D721Med (cell line): Measurements from ENCODE around the gene CCL22.

Experiments used
- DNase-seq: peaks from one replicate; pipeline ENCODE4 v3.0.0; 2011; ENCODE audit warnings: low spot score; ENCODE audit not compliant: insufficient read length
- FAIRE-seq: peaks from 2 replicates; lab custom pipeline; 2011; peaks lifted over from hg19 to GRCh38; lab: Jason Lieb, UNC
- TF ChIP-seq, protein P1 (sequence below): IDR thresholded peaks from 2 replicates; pipeline ENCODE4 v1.5.1; 2012; ENCODE audit warnings: mild to moderate bottlenecking, control low read depth; ENCODE audit not compliant: insufficient read depth; ENCODE audit errors: missing control alignments

Gene CCL22

DNA sequence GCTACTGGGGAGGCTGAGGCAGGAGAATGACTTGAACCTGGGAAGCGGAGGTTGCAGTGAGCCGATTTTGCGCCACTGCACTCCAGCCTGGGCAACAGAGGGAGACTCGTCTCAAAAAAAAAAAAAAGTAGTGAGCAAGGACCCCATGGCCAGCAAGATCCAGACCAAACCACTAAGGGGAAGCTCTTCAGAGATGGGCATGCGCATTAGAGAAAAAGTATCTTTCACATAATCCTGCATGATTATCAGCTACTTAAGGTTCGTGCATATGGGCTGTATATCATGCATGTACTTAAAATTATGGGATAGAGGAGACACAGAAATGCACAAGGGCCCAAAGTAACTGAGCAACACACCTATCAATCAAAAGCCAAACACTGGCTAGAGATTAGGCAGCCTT lies 10.7 kb upstream of the CCL22 start:
- TF ChIP-seq, protein P1, sequence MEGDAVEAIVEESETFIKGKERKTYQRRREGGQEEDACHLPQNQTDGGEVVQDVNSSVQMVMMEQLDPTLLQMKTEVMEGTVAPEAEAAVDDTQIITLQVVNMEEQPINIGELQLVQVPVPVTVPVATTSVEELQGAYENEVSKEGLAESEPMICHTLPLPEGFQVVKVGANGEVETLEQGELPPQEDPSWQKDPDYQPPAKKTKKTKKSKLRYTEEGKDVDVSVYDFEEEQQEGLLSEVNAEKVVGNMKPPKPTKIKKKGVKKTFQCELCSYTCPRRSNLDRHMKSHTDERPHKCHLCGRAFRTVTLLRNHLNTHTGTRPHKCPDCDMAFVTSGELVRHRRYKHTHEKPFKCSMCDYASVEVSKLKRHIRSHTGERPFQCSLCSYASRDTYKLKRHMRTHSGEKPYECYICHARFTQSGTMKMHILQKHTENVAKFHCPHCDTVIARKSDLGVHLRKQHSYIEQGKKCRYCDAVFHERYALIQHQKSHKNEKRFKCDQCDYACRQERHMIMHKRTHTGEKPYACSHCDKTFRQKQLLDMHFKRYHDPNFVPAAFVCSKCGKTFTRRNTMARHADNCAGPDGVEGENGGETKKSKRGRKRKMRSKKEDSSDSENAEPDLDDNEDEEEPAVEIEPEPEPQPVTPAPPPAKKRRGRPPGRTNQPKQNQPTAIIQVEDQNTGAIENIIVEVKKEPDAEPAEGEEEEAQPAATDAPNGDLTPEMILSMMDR, result no peak
- FAIRE-seq (no peak), DNase-seq (no peak)

DNA sequence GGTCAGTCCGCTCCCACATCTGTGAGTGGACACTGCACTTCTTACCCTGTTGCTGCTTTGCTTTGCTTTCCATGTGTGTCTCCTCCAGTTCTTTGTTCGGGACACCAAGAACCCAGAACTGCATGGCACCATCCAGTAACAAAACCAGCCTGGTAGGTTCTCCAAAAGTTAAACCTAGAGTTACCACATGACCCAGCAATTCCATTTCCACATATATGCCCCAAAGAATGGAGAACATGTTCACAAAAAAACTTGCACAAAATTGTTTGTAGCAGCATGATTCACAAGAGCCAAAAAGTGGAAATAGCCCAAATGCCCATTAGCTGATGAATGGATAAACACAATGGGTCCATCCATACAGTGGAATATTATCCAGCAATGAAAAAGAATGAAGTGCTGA lies 10.3 kb upstream of the CCL22 start:
- TF ChIP-seq, protein P1, result no peak
- no peak for DNase-seq
- FAIRE-seq, result no peak

DNA sequence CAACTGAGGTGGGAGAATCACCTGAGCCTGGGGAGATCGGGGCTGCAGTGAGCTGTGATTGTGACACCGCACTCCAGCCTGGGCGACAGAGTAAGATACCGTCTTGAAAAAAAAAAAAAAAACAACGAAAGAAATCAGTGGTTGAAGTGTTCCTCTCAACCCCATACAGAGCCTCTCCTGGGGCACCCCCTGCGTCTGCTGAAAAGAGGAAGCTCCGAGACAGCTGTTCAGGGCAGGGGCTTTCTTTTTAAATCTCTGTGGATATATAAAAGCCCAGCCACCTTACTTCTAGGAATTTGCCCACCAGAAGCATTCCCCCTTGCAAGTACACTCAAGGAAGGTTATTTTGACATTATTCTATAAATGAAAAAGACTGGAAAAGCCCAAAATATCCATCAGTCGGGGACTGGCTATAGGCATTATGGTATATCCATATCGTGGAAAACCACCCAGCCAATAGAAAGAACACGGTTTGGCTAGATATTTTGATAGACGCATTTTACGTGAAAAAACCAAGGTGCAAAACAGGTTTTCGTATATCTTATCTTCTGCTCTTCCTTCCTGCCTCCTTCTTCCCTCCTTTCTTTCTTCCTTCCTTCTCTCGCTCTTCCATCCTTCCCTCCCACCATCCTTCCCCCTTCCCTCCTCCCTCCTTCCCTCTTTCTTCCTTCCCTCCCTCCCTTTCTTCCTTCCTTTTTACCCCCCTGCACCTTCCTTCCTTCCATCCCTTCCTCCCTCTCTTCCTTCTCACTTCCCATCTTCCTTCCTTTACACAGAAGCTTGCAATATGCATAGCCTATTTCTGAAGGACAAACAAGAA lies 9.2 kb upstream of the CCL22 start:
- no peak for DNase-seq

DNA sequence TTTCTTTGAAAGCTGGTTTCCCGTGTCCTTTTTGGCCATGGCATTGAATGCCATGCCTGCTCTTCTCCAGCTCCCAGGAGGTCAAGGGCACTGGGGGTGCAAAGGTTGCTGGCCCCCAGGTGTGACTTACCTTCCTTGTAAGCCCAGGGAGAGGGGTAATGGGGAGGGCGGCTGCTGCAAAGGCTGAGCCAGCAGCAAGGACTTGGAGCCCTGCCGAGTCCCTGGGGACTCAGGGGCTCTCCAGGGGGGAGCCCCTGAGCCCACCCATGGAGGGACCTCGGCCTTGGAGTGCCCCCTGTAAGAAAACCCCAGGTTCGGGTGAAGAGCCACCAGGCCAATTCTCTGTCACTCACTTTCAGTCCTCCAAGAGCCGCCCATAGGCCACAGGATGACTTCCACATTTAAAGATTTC lies 5.9 kb upstream of the CCL22 start:
- no peak for FAIRE-seq
- no peak for DNase-seq
- TF ChIP-seq, protein P1, result no peak

More for the DNA sequence above, 9.2 kb upstream of the CCL22 start:
- no peak for FAIRE-seq
- TF ChIP-seq, protein P1, result no peak

DNA sequence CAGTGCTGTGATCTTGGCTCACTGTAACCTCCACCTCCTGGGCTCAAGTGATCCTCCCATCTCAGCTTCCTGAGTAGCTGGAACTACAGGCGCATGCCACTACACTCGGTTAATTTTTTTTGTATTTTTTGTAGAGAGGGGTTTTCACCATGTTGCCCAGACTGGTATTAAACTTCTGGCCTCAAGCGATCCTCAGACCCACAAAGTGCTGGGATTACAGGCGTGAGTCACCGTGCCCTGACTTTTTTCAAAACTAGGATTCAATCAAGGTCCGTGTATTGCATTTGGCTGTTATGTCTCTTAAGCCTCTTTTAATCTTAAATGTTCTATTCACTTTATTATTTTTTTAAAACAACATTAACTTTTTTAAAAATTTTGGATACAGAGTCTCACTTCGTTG lies 4.3 kb upstream of the CCL22 start:
- DNase-seq (no peak), FAIRE-seq (no peak)
- TF ChIP-seq, protein P1, result no peak

DNA sequence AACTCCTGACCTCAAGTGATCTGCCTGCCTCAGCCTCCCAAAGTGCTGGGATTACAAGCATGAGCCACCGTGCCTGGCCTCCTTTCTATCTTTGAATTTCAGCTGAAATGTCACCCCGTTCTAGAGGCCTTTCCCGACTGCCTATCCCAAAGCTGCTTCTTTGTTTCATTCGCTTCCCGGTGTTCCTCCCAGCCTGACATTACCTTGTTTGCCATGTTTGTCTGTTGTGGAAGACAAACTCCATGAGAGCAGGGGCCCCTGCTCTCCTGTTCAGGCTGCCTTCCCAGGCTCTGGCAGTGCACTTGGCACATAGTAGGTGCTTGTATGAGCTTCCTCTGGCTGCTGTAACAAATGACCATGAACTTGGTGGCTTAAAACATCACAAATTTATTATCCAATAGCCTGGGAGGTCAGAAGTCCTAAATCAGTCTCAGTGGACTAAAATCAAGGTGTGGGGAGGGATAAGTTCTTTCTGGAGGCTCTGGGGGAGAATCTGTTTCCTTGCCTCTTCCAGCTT lies 2.6 kb upstream of the CCL22 start:
- TF ChIP-seq, protein P1, result no peak
- FAIRE-seq (no peak), DNase-seq (no peak)

DNA sequence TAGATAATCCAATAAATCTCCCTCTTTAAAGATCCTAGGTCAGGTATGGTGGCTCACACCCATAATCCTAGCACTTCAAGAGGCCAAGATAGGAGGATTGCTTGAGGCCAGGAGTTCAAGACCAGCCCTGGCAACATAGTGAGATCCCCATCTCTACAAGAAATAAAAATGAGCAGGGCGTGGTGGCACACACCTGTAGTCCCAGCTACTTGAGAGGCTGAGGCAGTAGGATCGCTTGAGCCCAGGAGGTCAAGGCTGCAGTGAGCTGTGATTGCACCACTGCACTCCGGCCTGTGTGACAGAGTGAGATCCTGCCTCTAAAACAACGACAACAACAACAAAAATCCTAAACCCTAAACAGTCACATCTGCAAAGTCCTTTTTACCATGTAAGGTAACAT lies 2.0 kb upstream of the CCL22 start:
- DNase-seq, result no peak
- TF ChIP-seq, protein P1, result no peak
- FAIRE-seq, result no peak
